HCT116 (cell line): ENCODE results near the gene CHSY1. TPM values are rescaled to one million over a fixed set of nuclear protein-coding genes. Genes with fewer than 3 reads are reported as not detected.

Experiments
- ATAC-seq: fragments of 200-7000 bp; cut with Tn5 transposase; 2 replicates; pipeline ENCODE4 v1.9.1; 2020; ENCODE audit warnings: mild to moderate bottlenecking, moderate library complexity
- BruUV-seq: library from RNA; stranded (reverse); fragments of 400-500 nt; replicated peaks from 2 replicates; lab custom pipeline; 2021; lab: Mats Ljungman, UMichigan
- CTCF ChIA-PET: fragments of 300-600 bp; sonication (Branson Sonifier 250); formaldehyde crosslinking; loops from one replicate; lab custom pipeline; 2021; ENCODE audit warnings: antibody characterized with exemption; lab: Charles Lee
- POLR2A ChIA-PET: fragments of 300-600, 350-600 bp; sonication (Branson Sonifier 250); formaldehyde crosslinking; loops from one replicate; lab custom pipeline; 2021; ENCODE audit warnings: antibody characterized with exemption; lab: Charles Lee
- RAD21 ChIA-PET, 2 experiments: fragments of 300-600 bp; sonication (Branson Sonifier 250); formaldehyde crosslinking; loops; one replicate each; lab custom pipeline; 2023; ENCODE audit warnings: low total read pairs in 2 of 2; ENCODE audit not compliant: uncharacterized antibody in 2 of 2, unreplicated experiment in 2 of 2, low non-redundant PET in 1 of 2; lab: Charles Lee
- DNase-seq: peaks from one replicate; pipeline ENCODE4 v3.0.0-alpha.2; 2010; ENCODE audit warnings: low read depth, low spot score
- H2AFZ ChIP-seq: fragments of 200-600 bp; shearing (Covaris generic), sonication (generic); 2 replicates; pipeline ENCODE4 v1.6.1; 2017; ENCODE audit warnings: low read depth, mixed run types, mixed read lengths, antibody characterized with exemption, low read length; ENCODE audit not compliant: poor library complexity, severe bottlenecking
- H3K27ac ChIP-seq: 2 replicates; pipeline ENCODE4 v1.5.1; 2012; ENCODE audit warnings: low read depth, low read length
- H3K27me3 ChIP-seq: fragments of 200-600 bp; sonication (generic); 2 replicates; pipeline ENCODE4 v1.6.1; 2016; ENCODE audit warnings: mixed run types, low read length, mixed read lengths; ENCODE audit not compliant: insufficient read depth
- H3K36me3 ChIP-seq, 2 experiments: fragments of 200-500 bp in 1 of 2; fragments of 200-600 bp in 1 of 2; sonication (Bioruptor generic) in 1 of 2; sonication (generic) in 1 of 2; 2 replicates each; pipeline versions ENCODE4 v1.5.1 to v1.6.1; 2014 to 2016; ENCODE audit warnings: low read length in 2 of 2, inconsistent platforms in 1 of 2, mixed read lengths in 1 of 2, mixed run types in 1 of 2; ENCODE audit not compliant: insufficient read depth in 2 of 2, control insufficient read depth in 1 of 2
- H3K4me1 ChIP-seq, 2 experiments: fragments of 200-600 bp in 1 of 2; sonication (generic) in 1 of 2; 2 replicates each; pipeline versions ENCODE4 v1.5.1 to v1.6.1; 2012 to 2017; ENCODE audit warnings: low read length in 2 of 2, inconsistent platforms in 1 of 2, mild to moderate bottlenecking in 1 of 2, mixed read lengths in 1 of 2, mixed run types in 1 of 2, moderate library complexity in 1 of 2; ENCODE audit not compliant: insufficient read depth in 2 of 2, control insufficient read depth in 1 of 2
- H3K4me2 ChIP-seq: fragments of 200-600 bp; sonication (generic); 2 replicates; pipeline ENCODE4 v1.6.1; 2017; ENCODE audit warnings: mixed run types, low read length, mixed read lengths
- H3K4me3 ChIP-seq, 2 experiments: fragments of 200-600 bp in 1 of 2; sonication (generic) in 1 of 2; replicated peaks in 1 of 2; 2 replicates each; pipeline ENCODE4 v1.5.1; 2011 to 2016; ENCODE audit warnings: low read length in 2 of 2, control low read depth in 1 of 2, low read depth in 1 of 2, mild to moderate bottlenecking in 1 of 2, mixed read lengths in 1 of 2, mixed run types in 1 of 2
- H3K79me2 ChIP-seq: fragments of 200-600 bp; sonication (generic); 2 replicates; pipeline ENCODE4 v1.6.1; 2017; ENCODE audit warnings: mild to moderate bottlenecking, mixed run types, low read length, moderate library complexity, mixed read lengths; ENCODE audit not compliant: insufficient read depth
- H3K9ac ChIP-seq: fragments of 200-600 bp; sonication (generic); 2 replicates; pipeline ENCODE4 v1.6.1; 2016; ENCODE audit warnings: low read length, mixed read lengths
- H3K9me2 ChIP-seq: fragments of 200-600 bp; sonication (generic), shearing (Covaris generic); 2 replicates; pipeline ENCODE4 v1.6.1; 2017; ENCODE audit warnings: mixed run types, mild to moderate bottlenecking, moderate library complexity; ENCODE audit not compliant: insufficient read depth
- H3K9me3 ChIP-seq, 2 experiments: fragments of 200-500 bp in 1 of 2; fragments of 200-600 bp in 1 of 2; sonication (Bioruptor generic) in 1 of 2; sonication (generic) in 1 of 2; 2 replicates each; pipeline ENCODE4 v1.6.1; 2014 to 2017; ENCODE audit warnings: low read length in 2 of 2, mixed read lengths in 2 of 2, inconsistent platforms in 1 of 2, low read depth in 1 of 2, mild to moderate bottlenecking in 1 of 2, mixed run types in 1 of 2, moderate library complexity in 1 of 2; ENCODE audit not compliant: control insufficient read depth in 1 of 2, insufficient read depth in 1 of 2
- H4K20me1 ChIP-seq: fragments of 200-600 bp; sonication (generic), shearing (Covaris generic); 2 replicates; pipeline ENCODE4 v1.6.1; 2017; ENCODE audit warnings: mixed run types, mild to moderate bottlenecking, moderate library complexity; ENCODE audit not compliant: insufficient read depth
- CEBPB ChIP-seq: IDR thresholded peaks from 2 replicates; pipeline ENCODE4 v1.6.1; 2012; ENCODE audit warnings: low read depth
- ELF1 ChIP-seq: IDR thresholded peaks from 2 replicates; pipeline ENCODE4 v1.6.1; 2012; ENCODE audit warnings: low read depth, borderline replicate concordance
- JUND ChIP-seq: IDR thresholded peaks from 2 replicates; pipeline ENCODE4 v1.6.1; 2012
- POLR2A ChIP-seq: IDR thresholded peaks from 2 replicates; pipeline ENCODE4 v1.7.0; 2011; ENCODE audit warnings: borderline replicate concordance; ENCODE audit not compliant: insufficient read depth, insufficient read length; ENCODE audit errors: extremely low read depth
- POLR2AphosphoS5 ChIP-seq: IDR thresholded peaks from 2 replicates; pipeline ENCODE4 v1.6.1; 2011; ENCODE audit warnings: mild to moderate bottlenecking, low read depth, low read length, moderate library complexity
- RAD21 ChIP-seq: IDR thresholded peaks from 2 replicates; pipeline ENCODE4 v1.6.1; 2012; ENCODE audit warnings: low read depth, mild to moderate bottlenecking
- TCF7L2 ChIP-seq: IDR thresholded peaks from 2 replicates; pipeline ENCODE4 v1.7.0; 2011; ENCODE audit warnings: borderline replicate concordance, inconsistent platforms; ENCODE audit not compliant: insufficient read depth, insufficient read length; ENCODE audit errors: extremely low read depth
- ZFX ChIP-seq: fragments of 450-650 bp; IDR thresholded peaks from 2 replicates; pipeline ENCODE4 v1.6.1; 2017
- ZNF274 ChIP-seq: fragments of 200-500 bp; sonication (Bioruptor generic); IDR thresholded peaks from 2 replicates; pipeline ENCODE4 v1.6.1; 2014; ENCODE audit warnings: mild to moderate bottlenecking, low read depth, low read length, inconsistent platforms
- intact Hi-C: fragments of 100-400 bp; cut with micrococcal nuclease; formaldehyde crosslinking; loops from 2 replicates; pipeline ENCODE4 v1.10.0; 2022
- total RNA-seq: library from RNA; stranded (reverse); gene quantifications from one replicate; pipeline ENCODE4 v1.2.1, GENCODE V29; 2021; ENCODE audit not compliant: unreplicated experiment
- TF ChIP-seq, protein P1 (sequence below): IDR thresholded peaks from 2 replicates; pipeline ENCODE4 v1.6.1; 2012
- TF ChIP-seq, protein P2 (sequence below): IDR thresholded peaks from 2 replicates; pipeline ENCODE4 v1.6.1; 2011; ENCODE audit warnings: mild to moderate bottlenecking, low read length, moderate library complexity; ENCODE audit not compliant: insufficient replicate concordance; ENCODE audit errors: extremely low read depth
- TF ChIP-seq, protein P3 (sequence below), 3 experiments: fragments of 200-600 bp in 1 of 3; sonication (generic) in 1 of 3; IDR thresholded peaks in 2 of 3; conservative IDR thresholded peaks in 1 of 3; 2 replicates each; pipeline ENCODE4 v1.5.1; 2012 to 2017; ENCODE audit warnings: low read depth in 2 of 3, low read length in 2 of 3, antibody characterized with exemption in 1 of 3, borderline replicate concordance in 1 of 3, control low read depth in 1 of 3, mild to moderate bottlenecking in 1 of 3, mixed read lengths in 1 of 3, mixed run types in 1 of 3, moderate library complexity in 1 of 3; ENCODE audit not compliant: insufficient read depth in 1 of 3

Gene CHSY1
- total RNA-seq, 1 experiment from 2014 or later, result 25.4 TPM

DNA sequence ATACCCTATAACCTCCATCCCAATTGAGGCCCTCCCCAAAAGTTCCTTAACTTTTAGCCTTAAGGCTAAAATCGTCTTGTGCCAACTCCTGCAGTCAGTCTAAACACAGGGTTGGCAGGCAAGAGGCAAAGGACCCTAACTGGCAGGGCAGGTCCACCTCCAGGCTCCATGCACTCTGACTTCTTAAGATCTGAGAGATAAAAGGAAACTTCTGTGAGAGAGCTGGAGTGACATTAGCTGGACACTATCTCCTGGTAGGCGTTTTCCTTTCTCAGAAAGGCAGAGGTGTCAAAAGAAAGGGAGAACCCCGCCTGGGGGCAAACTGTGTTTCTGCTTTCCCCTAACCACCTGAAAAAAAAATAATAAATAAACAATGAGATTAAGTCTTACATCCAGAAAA is 3.6 kb downstream of the CHSY1 start:
- peaks cover 6 to 13% of the 10 kb centered on the region in 2 experiments; a peak in 3 of 4 replicates for H3K36me3 ChIP-seq
- POLR2A ChIA-PET, result no interaction called here
- DNase-seq, result no peak
- CTCF ChIA-PET, result no interaction called here
- RAD21 ChIA-PET, result no interaction called here
- no peak overlapping the region for H3K4me2 ChIP-seq
- no peaks in the 10 kb centered on the region for H3K9me2 ChIP-seq
- TF ChIP-seq, protein P1, sequence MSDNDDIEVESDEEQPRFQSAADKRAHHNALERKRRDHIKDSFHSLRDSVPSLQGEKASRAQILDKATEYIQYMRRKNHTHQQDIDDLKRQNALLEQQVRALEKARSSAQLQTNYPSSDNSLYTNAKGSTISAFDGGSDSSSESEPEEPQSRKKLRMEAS, result no peak
- TF ChIP-seq CEBPB (no peak), ZFX (no peak), ZNF274 (no peak), TCF7L2 (no peak), RAD21 (no peak), JUND (no peak), POLR2AphosphoS5 (no peak), POLR2A (no peak), ELF1 (no peak)
- TF ChIP-seq, protein P2, sequence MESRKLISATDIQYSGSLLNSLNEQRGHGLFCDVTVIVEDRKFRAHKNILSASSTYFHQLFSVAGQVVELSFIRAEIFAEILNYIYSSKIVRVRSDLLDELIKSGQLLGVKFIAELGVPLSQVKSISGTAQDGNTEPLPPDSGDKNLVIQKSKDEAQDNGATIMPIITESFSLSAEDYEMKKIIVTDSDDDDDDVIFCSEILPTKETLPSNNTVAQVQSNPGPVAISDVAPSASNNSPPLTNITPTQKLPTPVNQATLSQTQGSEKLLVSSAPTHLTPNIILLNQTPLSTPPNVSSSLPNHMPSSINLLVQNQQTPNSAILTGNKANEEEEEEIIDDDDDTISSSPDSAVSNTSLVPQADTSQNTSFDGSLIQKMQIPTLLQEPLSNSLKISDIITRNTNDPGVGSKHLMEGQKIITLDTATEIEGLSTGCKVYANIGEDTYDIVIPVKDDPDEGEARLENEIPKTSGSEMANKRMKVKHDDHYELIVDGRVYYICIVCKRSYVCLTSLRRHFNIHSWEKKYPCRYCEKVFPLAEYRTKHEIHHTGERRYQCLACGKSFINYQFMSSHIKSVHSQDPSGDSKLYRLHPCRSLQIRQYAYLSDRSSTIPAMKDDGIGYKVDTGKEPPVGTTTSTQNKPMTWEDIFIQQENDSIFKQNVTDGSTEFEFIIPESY, result no peak
- TF ChIP-seq, protein P3, sequence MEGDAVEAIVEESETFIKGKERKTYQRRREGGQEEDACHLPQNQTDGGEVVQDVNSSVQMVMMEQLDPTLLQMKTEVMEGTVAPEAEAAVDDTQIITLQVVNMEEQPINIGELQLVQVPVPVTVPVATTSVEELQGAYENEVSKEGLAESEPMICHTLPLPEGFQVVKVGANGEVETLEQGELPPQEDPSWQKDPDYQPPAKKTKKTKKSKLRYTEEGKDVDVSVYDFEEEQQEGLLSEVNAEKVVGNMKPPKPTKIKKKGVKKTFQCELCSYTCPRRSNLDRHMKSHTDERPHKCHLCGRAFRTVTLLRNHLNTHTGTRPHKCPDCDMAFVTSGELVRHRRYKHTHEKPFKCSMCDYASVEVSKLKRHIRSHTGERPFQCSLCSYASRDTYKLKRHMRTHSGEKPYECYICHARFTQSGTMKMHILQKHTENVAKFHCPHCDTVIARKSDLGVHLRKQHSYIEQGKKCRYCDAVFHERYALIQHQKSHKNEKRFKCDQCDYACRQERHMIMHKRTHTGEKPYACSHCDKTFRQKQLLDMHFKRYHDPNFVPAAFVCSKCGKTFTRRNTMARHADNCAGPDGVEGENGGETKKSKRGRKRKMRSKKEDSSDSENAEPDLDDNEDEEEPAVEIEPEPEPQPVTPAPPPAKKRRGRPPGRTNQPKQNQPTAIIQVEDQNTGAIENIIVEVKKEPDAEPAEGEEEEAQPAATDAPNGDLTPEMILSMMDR (IDR thresholded peaks at IDR 0.05 in 2 of 3, conservative IDR thresholded peaks at IDR 0.05 in 1 of 3; ENCODE audit: borderline replicate concordance in 1 of 3, insufficient read depth in 1 of 3, low read depth in 2 of 3, low read length in 2 of 3), result no peak
- H3K9ac ChIP-seq, result no peak overlapping the region
- H2AFZ ChIP-seq, result no peak overlapping the region
- no peak for ATAC-seq
- intact Hi-C loops, result no loop called here
- H3K4me3 ChIP-seq, result no peak overlapping the region
- H3K27me3 ChIP-seq, result no peaks in the 10 kb centered on the region
- no peak overlapping the region for H3K27ac ChIP-seq
- peaks cover 13 to 21% of the 10 kb centered on the region in 2 experiments for H3K4me1 ChIP-seq
- BruUV-seq, result no TSS peak
- no peaks in the 10 kb centered on the region for H3K9me3 ChIP-seq
- peaks cover 78% of the 10 kb centered on the region for H3K79me2 ChIP-seq
- H4K20me1 ChIP-seq, result peaks cover 10% of the 10 kb centered on the region; the same call in 1 of the 2 replicates
